K562 (cell line): ENCODE measurements around the gene RNASET2. TPM values are rescaled to one million over a fixed set of nuclear protein-coding genes. Genes with fewer than 3 reads are reported as not detected.

Experiments
- ARID3A ChIP-seq: IDR thresholded peaks from 2 replicates; pipeline ENCODE4 v1.6.1; 2012; ENCODE audit warnings: low read depth, low read length, improper control_type of control experiment, borderline replicate concordance
- CEBPB ChIP-seq: fragments of 450-650 bp; IDR thresholded peaks from 2 replicates; pipeline ENCODE4 v1.6.1; 2016; ENCODE audit warnings: missing genetic modification characterization, missing compliant biosample characterization
- CHD7 ChIP-seq: fragments of 200-600 bp; sonication (generic); IDR thresholded peaks from one replicate; pipeline ENCODE4 v1.6.1; 2012; ENCODE audit warnings: mild to moderate bottlenecking, low read depth, low read length, inconsistent platforms
- GATA2 ChIP-seq: sonication (generic); formaldehyde crosslinking; IDR thresholded peaks from 2 replicates; pipeline ENCODE4 v1.4.0; 2020; ENCODE audit warnings: mild to moderate bottlenecking, missing genetic modification reagents
- GTF3C2 ChIP-seq: IDR thresholded peaks from 3 replicates; pipeline ENCODE4 v1.6.1; 2011; ENCODE audit warnings: borderline replicate concordance, mild to moderate bottlenecking, moderate library complexity; ENCODE audit not compliant: insufficient read length; ENCODE audit errors: extremely low read depth
- HDAC2 ChIP-seq: fragments of 450-650 bp; IDR thresholded peaks from 2 replicates; pipeline ENCODE4 v1.6.1; 2016; ENCODE audit warnings: mild to moderate bottlenecking
- HDAC3 ChIP-seq: fragments of 450-650 bp; IDR thresholded peaks from 2 replicates; pipeline ENCODE4 v1.6.1; 2018; ENCODE audit warnings: borderline replicate concordance, mild to moderate bottlenecking, moderate library complexity; ENCODE audit not compliant: partially characterized antibody
- NFXL1 ChIP-seq: fragments of 450-650 bp; formaldehyde crosslinking; IDR thresholded peaks from 2 replicates; pipeline ENCODE4 v1.4.0; 2021; ENCODE audit warnings: mild to moderate bottlenecking
- SMARCA5 ChIP-seq: fragments of 450-650 bp; IDR thresholded peaks from 2 replicates; pipeline ENCODE4 v1.6.1; 2016
- SMARCC2 ChIP-seq: fragments of 450-650 bp; IDR thresholded peaks from 2 replicates; pipeline ENCODE4 v1.6.1; 2017; ENCODE audit warnings: antibody characterized with exemption, moderate library complexity, mild to moderate bottlenecking, low read depth
- ZNF583 ChIP-seq: fragments of 250-450 bp; sonication (Bioruptor Pico); IDR thresholded peaks from 2 replicates; pipeline ENCODE4 v1.4.0; 2020
- polyA plus RNA-seq, 8 experiments: library from polyadenylated mRNA; depleted of rRNA in 4 of 8; stranded (reverse) in 5 of 8; unstranded in 3 of 8; fragments of >200 nt; fragmentation: Nextera tagmentation in 2 of 8; fragmentation: Illumina TruSeq in 1 of 8; extraction: Ambion mirVana in 2 of 8; extraction: Trizol in 1 of 8; gene quantifications; 2 replicates each; pipeline versions ENCODE4 v1.2.1 to v1.2.3, GENCODE V29; 2011 to 2014; ENCODE audit warnings: inconsistent platforms in 1 of 8, missing spikeins in 1 of 8
- total RNA-seq, 7 experiments: library from RNA; depleted of rRNA in 6 of 7; stranded (reverse); fragments of >200 nt in 6 of 7; fragmentation: Illumina TruSeq in 2 of 7; extraction: Trizol in 2 of 7; gene quantifications; 2 replicates each; pipeline versions ENCODE4 v1.2.1 to v1.2.3, GENCODE V29; 2011 to 2021; ENCODE audit warnings: low replicate concordance in 1 of 7

Gene RNASET2
- total and polyA plus RNA-seq, 9 of the 15 experiments (the other 6 are each of a cell fraction or from before 2014, with no cell fraction given): 7.4 to 141 (median 91.3) TPM

GRCh38 chr6:166942393-166943168 lies 13.8 kb downstream of the RNASET2 start (continued):
- TF ChIP-seq CHD7 (no peak), CEBPB (peak; percentile 94), HDAC2 (peak; percentile 98), ZNF583 (no peak), SMARCC2 (peak; percentile 79), SMARCA5 (no peak), ARID3A (peak; percentile 90), HDAC3 (peak; percentile 87), NFXL1 (CRISPR knock-in tag) (no peak), GATA2 (peak; percentile 96), GTF3C2 (no peak)
